Glutamatergic neuron (in vitro differentiated cells): ENCODE results near the gene NPC2. TPM values are rescaled to one million over a fixed set of nuclear protein-coding genes. Genes with fewer than 3 reads are reported as not detected.
A peak's percentile ranks its signal among the peaks of the same experiment; 100 is the strongest.

Experiments
- DNase-seq: peaks from one replicate; pipeline ENCODE4 v3.0.0; 2022
- H3K27ac Mint-ChIP-seq: one replicate; pipeline ENCODE4 v1.8.0; 2020; ENCODE audit warnings: mild to moderate bottlenecking, mixed read lengths, inconsistent platforms; ENCODE audit not compliant: unreplicated experiment
- H3K27me3 Mint-ChIP-seq: one replicate; pipeline ENCODE4 v1.8.0; 2020; ENCODE audit warnings: mild to moderate bottlenecking, moderate library complexity, mixed read lengths, inconsistent platforms; ENCODE audit not compliant: unreplicated experiment
- H3K36me3 Mint-ChIP-seq: one replicate; pipeline ENCODE4 v1.8.0; 2020; ENCODE audit warnings: mild to moderate bottlenecking, mixed read lengths, inconsistent platforms; ENCODE audit not compliant: unreplicated experiment
- H3K4me1 Mint-ChIP-seq: one replicate; pipeline ENCODE4 v1.8.0; 2020; ENCODE audit warnings: mild to moderate bottlenecking, low read depth, mixed read lengths, inconsistent platforms; ENCODE audit not compliant: unreplicated experiment
- H3K4me3 Mint-ChIP-seq: one replicate; pipeline ENCODE4 v1.8.0; 2020; ENCODE audit warnings: mild to moderate bottlenecking, mixed read lengths, inconsistent platforms; ENCODE audit not compliant: unreplicated experiment
- H3K9me3 Mint-ChIP-seq: one replicate; pipeline ENCODE4 v1.8.0; 2020; ENCODE audit warnings: mild to moderate bottlenecking, moderate library complexity, mixed read lengths, inconsistent platforms; ENCODE audit not compliant: unreplicated experiment
- CTCF ChIP-seq: fragments of 200-600 bp; sonication (generic); IDR thresholded peaks from one replicate; pipeline ENCODE4 v1.5.0; 2021; ENCODE audit not compliant: partially characterized antibody, unreplicated experiment
- total RNA-seq: library from RNA; stranded (reverse); fragmentation: NEBNext Ultra II Directional; extraction: Animal tissue kit (Norgen Biotek cat#: 25700); gene quantifications from one replicate; pipeline ENCODE4 v1.2.1, GENCODE V29; 2021; ENCODE audit not compliant: unreplicated experiment

The NPC2 gene
- total RNA-seq, 1 donor from 2014 or later: 17.6 TPM

DNA sequence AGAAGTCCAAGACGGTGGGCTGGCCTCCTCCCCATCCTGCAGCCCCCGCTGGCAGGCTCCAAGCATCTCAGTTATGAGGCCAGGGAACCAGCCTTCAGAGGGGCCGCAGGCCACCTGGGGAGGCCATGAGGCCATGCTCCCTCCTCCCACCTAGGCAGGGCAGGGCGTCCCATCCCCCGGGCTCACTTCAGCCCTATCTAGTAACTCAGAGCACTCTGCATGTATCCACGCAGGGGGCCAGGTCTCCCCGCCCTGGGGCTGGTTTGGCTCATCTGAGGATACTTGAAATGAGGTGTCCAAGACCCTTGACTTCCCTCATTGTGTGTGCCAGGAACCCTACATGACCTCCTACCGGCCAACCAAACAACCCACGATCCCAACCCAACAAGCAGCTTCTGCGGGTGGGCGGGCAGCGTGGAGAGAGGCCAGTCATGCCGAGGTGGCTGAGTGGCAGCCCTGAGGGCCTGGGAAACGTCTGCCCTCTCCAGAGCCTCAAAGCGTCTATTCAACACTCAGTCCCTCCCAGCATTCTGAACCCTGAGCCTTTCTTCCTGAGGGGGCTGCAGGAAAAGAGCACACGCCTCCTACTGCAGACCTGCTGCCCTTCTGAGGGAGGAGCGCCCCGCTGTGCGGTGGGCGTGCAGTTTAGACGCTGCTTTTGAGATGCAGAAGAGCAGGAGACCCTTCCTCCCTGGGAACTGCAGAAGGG, 17.3 kb upstream of the NPC2 start:
- Mint-ChIP-seq H3K36me3 (no peaks in the 10 kb centered on the region), H3K4me3 (no peak overlapping the region), H3K27ac (no peak overlapping the region), H3K9me3 (peaks cover 7% of the 10 kb centered on the region), H3K4me1 (peaks cover 18% of the 10 kb centered on the region), H3K27me3 (peaks cover 10% of the 10 kb centered on the region)
- peak; percentile 15 for DNase-seq
- no peak for TF ChIP-seq CTCF

GRCh38 chr14:74509587-74510222, 16.6 kb upstream of the NPC2 start:
- Mint-ChIP-seq H3K36me3 (no peaks in the 10 kb centered on the region), H3K27ac (no peak overlapping the region), H3K9me3 (peaks cover 7% of the 10 kb centered on the region), H3K4me3 (no peak overlapping the region), H3K27me3 (peaks cover 10% of the 10 kb centered on the region), H3K4me1 (peaks cover 17% of the 10 kb centered on the region)
- DNase-seq: peak; percentile 9
- TF ChIP-seq CTCF: no peak

GRCh38 chr14:74508844-74509428, 15.8 kb upstream of the NPC2 start:
- Mint-ChIP-seq H3K4me3 (no peak overlapping the region), H3K9me3 (peaks cover 7% of the 10 kb centered on the region), H3K4me1 (peaks cover 13% of the 10 kb centered on the region), H3K27me3 (peaks cover 10% of the 10 kb centered on the region), H3K27ac (no peak overlapping the region), H3K36me3 (no peaks in the 10 kb centered on the region)
- TF ChIP-seq CTCF: no peak
- no peak for DNase-seq

- H3K4me3 Mint-ChIP-seq: no peak overlapping the region
- no peaks in the 10 kb centered on the region for H3K36me3 Mint-ChIP-seq
- H3K9me3 Mint-ChIP-seq: peaks cover 7% of the 10 kb centered on the region
- peaks cover 13% of the 10 kb centered on the region for H3K4me1 Mint-ChIP-seq
- no peak for DNase-seq
- no peak overlapping the region for H3K27ac Mint-ChIP-seq
- peaks cover 10% of the 10 kb centered on the region for H3K27me3 Mint-ChIP-seq
- TF ChIP-seq CTCF: peak; percentile 20
These were observed 15.2 kb upstream of the NPC2 start for GRCh38 chr14:74508292-74508731.

DNA sequence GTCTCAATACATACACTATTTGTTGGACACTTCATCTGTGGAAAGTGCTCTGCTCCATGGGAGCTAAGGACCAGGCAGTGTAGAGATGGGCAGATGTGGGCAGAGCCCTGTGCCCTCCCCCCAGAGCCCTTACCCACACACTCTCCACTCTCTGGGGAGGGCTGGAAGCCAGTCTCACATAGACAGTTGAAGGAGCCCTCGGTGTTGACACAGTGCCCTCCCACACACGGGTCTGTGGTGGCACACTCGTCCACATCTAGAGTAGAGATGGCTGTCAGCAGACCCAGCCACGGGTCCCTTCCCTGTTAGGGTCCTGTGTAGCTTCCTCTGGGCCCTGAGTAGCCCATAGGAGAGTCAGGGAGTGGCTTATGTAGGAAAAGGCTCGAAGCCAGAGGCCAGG, 14.7 kb upstream of the NPC2 start:
- Mint-ChIP-seq H3K4me3 (no peak overlapping the region), H3K9me3 (peaks cover 7% of the 10 kb centered on the region), H3K36me3 (no peaks in the 10 kb centered on the region), H3K4me1 (peaks cover 13% of the 10 kb centered on the region), H3K27ac (no peak overlapping the region), H3K27me3 (peaks cover 10% of the 10 kb centered on the region)
- no peak for DNase-seq
- TF ChIP-seq CTCF: no peak
